HT1080 (cell line): Measurements from ENCODE around the gene LSM4. TPM values are rescaled to one million over a fixed set of nuclear protein-coding genes. Genes with fewer than 3 reads are reported as not detected.
"Not testable (repeated sequence)": the region's sequence is repeated elsewhere in the genome, so short reads cannot be mapped to it uniquely, and the experiment has no call there.

Experiments
- DNase-seq: peaks from one replicate; pipeline ENCODE4 v3.0.0-alpha.2; 2015; ENCODE audit warnings: low read depth
- total RNA-seq: library from RNA; depleted of rRNA; stranded (reverse); fragments of >200 nt; shearing (Covaris generic); gene quantifications from 2 replicates; pipeline ENCODE4 v1.2.3, GENCODE V29; 2014

Gene LSM4
- total RNA-seq, 1 experiment from 2014 or later: 456 TPM

DNA sequence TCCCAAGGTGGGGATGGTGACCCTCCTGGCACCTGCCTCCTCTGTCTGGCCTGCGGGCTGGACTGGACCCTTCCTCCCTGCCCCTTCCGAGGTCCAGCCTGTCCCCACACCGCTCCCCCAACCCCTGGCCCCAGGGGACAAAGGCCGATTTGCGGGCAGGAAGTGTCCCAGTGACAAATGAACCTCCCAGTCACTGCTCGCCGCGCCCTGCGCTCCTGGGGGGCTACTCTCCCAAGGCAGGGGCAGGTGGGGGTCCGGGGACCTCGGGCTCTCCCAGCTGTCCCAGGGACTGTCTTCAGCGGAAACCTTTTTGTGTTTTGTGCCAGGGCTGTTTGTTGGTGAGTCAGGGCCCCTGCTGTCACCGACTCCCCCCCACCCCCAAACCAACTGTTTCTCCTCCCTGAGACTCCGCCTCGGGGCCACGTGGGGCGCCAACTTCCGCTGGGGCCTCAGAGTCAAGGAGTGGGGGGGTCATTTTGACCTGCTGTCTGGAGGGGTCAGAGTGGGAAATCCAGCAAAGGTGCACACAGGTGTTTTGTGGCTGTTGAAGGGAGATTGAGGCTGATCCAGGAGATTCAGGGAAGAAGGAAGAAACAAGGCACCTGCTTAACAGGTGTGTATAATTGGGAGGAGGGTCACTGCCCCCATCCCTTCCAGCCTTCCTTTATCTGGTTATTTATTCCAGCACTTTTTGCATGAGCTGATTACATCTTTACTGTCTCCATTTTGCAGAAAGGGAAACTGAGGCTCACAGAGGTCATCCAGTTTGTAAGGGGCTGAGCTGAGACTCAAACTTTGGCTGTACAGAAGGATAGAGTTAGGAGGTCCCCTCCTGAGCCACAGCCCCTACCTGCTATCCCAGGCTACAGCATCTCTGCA, 18.4 kb upstream of the LSM4 start:
- DNase-seq: peak; percentile 63

DNA sequence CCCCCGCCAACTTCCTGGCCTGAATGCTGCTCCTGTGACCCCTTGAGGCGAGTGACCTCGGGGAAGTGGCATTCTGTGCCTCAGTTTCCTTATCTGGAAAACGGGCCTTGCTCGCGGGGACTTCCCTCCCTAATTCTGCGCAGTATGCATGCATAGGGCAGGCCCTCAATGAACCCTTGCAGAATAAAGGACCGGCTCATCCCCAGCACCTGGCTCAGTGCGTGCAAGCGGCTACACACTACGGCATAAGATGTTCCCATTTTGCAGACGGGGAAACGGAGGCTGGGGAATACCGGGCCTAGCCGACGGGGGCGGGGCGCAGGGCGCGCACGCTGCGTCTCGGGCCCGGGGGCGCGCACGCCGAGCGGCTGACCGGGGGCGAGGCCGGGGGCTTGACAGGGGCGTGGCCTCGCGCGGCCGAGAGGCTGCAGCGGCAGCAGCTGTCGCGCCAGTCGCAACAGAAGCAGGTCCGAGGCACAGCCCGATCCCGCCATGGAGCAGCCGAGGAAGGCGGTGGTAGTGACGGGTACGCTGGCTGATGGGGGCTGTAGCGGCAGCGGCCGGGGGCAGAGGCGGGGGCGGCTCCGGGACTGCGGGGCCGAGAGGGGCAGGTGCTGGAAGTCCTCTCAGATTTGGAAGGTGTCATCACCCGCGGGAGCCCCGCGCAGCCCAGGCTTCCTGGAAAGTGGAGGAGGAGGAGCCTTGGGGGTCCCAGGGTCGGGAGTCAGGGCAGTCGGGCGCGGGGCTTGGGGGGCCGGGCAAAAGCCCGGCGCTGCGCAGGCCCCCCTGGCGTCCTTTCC, 17.5 kb upstream of the LSM4 start, which contains the start of gene PGPEP1:
Gene PGPEP1, plus strand, starts transcription at position 409 of the 800 bp plus-strand sequence. Its CDS starts 84 bp downstream, at position 493.
- DNase-seq: peak; percentile 37

DNA sequence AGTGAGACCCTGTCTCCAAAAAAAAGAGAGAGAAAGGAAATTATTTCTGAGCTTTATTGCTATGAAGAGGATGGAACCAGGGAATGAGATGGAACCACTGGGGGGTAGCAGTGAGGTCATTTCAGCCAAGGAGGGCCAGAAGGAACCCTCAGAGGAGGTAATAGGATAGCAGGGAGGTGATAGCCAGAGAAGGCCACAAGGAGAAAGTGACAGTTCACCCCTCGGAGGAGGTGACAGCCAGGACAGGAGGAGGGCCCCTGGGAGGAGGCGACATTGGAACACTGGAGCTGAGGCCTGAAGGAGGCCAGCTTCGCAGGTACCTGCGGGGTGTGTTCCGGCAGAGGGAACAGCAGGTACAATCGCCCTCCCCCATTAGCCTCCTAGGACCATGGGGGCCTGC, 16.8 kb upstream of the LSM4 start:
- peak; percentile 31 for DNase-seq

DNA sequence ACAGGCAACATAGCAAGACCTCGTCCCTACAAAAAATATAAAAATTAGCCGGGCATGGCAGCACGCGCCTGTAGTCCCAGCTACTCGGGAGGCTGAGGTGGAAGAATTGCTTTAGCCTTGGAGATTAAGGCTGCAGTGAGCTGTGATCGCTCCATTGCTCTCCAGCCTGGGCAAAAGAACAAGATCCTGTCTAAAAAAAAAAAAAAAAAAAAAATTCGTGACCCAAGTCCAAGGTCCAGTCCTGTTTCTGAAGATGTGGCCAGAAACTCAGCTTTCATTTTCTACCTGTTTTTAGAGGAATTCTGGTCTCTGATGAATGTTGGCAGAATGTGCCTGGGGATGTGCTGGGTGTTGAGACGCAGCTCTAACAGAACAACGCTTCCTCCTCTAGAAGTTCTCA, 15.7 kb upstream of the LSM4 start:
- no peak for DNase-seq

DNA sequence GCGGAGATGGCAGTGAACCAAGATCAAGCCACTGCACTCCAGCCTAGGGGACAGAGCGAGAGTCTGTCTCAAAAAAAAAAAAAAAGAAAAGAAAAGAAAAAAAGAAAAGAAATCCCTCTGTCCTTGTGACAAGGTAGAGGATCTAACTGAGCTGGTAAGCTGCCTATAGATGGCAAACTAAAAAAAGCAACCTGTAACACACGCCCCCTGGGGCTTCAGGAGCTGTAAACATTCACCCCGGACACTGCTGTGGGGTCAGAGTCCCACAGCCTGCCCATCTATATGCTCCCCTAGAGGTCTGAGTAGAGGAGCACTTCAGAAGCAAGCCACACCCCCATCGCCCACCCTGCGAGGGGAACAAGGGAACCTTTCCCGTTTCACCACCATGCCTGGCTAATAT, 13.2 kb upstream of the LSM4 start:
- no peak for DNase-seq

DNA sequence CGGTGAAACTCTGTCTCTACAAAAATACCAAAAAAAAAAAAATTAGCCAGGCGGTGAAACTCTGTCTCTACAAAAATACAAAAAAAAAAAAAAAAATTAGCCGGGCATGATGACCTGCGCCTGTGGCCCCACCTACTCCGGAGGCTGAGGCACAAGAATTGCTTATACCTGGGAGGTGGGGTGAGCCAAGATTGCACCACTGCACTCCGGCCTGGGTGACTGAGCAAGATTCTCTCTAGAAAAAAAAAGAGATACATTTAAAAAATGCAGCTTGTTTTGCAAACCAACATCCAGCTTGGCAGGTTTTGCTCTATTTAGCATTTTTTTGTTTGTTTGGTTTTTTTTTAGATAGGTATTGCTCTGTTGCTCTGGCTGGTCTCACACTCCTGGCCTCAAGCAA, 10.8 kb upstream of the LSM4 start:
- DNase-seq: no peak

DNA sequence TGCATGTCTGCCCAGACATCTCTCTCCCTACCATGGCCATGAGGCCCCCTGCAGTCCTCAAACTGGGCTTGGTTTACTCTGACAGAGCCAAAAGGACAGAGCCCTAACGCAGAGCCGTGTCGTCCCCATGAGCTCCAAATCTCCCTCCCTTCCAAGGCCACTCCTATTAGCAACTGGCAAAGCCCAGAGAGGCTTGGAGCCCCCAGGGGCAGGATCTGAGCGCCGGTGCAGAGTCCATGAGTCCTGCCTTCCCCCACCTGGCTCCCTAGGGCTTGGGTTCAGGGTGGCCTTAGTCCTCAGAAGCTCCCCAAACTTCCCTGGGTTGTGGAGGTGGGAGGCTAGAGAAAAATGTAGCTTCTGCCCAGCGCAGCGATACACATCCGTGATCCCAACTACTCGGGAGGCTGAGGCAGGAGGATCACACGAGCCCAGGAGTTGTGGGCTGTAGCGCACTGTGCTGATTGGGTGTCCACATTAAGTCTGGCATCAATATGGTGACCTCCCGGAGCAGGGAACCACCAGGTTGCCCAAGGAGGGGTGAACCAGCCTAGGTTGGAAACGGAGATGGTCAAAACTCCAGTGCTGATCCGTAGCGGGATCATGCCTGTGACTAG, 10.1 kb upstream of the LSM4 start:
- DNase-seq: no peak

DNA sequence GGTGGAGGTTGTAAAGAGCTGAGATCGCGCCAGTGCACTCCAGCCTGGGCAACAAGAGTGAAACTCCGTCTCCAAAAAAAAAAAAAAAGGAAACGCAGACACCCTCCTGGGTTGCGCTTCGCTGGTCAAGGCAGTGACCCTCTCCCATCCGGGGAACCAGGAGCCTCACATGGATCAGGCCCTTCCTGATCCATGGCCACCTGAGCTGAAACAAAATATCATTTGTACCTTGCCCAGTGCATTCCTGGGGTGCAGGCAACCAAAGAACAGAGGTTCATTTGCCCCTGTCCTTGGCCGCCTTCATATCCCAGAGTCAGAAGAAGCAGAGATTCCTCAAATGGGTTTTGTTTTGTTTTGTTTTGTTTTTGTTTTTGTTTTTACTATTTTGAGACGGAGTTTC, 8.0 kb upstream of the LSM4 start:
- DNase-seq: no peak

DNA sequence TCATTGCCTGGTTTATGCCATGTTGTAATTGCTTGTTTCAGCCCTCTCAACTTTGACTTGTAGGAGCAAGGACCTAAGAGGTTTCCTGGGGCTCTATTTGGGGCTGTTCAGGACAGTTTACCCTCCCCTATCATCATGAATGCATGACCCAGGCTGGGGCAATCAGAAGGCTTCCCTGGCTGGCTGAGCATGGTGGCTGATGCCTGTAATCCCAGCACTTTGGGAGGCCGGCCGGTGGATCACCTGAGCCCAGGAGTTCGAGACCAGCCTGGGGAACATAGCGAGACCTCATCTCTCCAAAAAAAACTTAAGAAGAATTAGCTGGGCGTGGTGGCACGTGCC, 6.1 kb upstream of the LSM4 start:
- no peak for DNase-seq

DNA sequence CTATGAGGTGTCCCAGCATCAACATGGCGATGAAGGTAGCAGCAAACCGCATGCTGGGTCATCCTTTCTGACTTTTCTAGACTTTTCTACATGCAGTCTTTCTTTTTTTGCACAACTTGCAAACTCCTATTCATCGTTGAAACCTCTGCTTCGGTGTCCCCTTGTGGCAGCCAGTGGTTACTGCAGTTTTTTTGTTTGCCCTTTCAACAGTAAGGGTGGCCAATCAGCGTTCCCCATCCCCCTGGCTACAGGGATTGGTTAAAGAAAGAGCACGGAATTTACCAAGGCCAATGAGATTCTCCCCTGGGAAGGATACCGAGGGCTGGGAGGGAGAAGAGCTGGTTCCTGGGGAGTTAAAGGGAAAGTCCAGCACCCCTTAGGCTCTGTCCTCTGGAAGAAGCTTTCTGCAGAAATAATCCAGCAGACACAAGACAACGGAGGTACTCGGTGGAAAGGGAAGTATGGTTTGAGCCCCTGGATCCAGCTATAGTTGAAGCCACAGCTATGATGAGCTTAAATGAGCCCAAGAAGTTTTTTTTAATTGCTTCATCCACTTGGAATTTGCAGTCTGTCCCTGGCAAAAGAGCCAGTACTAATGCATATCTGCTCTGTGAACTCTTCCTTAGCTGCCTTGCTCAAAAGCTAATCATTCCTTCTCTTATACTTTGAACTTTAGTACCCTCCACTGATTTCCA, 5.6 kb upstream of the LSM4 start:
- DNase-seq: peak; percentile 95

DNA sequence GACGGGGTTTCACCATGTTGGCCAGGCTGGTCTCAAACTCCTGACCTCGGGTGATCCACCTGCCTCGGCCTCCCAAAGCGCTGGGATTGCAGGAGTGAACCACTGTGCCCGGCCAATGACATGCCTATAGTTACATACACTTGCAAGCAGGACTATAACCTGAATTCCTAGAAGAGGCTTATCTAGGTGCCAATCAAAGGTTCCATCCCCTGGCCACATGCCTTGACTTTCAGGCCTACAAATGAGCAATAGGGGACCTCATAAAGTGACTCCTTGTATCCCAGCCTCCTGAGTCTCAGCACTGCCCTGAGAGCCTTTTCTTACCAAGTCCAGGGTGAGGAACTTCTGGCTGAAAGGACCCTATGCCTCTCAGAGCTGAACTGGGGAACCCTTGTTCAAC, 3.9 kb upstream of the LSM4 start:
- DNase-seq: no peak

DNA sequence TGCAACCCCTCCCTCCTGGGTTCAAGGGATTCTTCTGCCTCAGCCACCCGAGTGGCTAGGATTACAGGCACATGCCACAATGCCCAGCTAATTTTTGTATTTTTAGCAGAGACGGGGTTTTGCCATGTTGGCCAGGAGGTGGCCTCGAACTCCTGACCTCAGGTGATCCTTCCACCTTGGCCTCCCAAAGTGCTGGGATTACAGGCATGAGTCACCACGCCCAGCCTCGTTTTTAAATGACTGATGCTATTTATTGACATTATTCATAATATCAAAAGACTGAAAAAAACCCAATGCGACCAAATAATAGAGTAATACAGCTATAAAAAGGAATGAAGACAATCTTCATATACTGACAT, 1.5 kb upstream of the LSM4 start:
- DNase-seq: not testable (repeated sequence)

DNA sequence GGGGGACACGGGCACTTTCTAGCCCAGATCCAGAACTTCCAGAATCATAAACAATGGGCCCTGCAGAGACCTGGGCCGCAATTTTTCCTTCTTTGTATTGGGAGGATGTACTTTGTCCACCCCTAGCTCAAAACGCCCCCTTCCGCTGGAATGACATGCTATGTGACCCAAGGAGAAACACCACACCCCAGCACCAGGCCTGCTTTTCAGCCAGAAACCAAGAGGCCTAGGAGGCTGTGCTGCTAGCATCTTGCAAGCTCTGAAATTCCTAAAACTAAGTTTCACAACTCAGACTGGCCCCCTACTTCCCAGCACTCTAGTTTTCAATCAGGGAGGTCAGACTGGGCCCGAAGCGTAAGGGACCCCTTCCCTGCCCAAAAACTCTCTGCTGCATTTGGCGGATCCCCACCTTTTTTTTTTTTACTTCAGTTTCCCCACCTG, 538 bp downstream of the LSM4 start:
- DNase-seq: peak; percentile 61

DNA sequence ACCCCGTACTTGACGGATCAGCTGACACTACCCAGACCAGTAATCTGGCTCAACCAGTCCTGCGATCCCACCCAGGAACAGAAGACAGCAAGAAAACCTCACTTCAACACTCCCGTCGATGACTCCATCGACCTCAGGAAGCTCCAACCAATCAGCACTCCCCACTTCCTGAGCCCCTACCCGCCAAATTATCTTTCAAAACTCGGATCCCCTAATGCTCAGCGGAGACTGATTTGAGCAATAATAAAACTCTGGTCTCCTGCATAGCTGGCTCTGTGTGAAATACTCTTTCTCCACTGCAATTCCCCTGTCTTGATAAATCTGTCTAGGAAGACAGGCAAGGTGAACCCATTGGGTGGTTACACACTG, 1.2 kb downstream of the LSM4 start:
- DNase-seq: no peak

DNA sequence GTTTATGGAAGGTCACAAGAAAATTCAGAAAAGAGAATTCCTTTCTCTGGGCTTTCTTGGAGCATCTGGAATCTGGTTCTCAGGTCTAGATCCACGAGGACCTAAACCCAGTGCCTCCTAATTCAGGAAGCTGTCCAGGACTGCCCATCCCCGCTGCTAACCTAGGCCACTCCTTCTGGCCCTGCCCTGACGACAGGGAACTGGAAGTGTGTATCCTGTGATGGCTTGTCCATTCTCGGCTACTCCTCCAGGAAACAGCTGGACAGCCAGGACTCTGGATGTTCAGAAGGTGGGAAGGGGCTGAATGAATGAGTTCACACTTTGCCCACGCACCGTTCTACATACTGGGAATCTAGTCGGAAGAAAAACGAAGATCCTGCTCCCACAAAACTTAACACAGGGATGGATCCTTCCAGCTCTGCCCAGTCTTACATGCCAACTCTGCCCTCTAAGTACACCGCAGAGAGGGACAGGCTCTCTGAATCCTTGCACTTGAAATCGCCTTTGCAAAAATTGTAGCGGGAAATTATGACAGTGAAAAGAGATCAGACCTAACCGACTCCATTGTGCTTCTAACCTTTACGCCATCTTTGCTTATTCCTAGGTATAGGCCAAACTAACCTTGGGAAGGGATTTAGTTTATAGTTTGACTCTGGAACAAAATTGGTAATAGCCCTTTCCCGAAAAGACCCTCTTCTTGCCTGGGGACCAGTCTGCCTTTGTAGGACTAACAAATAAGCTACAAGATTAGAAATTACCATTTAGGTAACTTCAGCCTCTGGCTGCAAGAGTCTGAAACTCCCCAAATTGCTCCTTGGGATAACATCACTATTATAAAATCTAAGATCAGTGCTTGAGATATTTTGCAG, 1.8 kb downstream of the LSM4 start:
- DNase-seq: no peak

DNA sequence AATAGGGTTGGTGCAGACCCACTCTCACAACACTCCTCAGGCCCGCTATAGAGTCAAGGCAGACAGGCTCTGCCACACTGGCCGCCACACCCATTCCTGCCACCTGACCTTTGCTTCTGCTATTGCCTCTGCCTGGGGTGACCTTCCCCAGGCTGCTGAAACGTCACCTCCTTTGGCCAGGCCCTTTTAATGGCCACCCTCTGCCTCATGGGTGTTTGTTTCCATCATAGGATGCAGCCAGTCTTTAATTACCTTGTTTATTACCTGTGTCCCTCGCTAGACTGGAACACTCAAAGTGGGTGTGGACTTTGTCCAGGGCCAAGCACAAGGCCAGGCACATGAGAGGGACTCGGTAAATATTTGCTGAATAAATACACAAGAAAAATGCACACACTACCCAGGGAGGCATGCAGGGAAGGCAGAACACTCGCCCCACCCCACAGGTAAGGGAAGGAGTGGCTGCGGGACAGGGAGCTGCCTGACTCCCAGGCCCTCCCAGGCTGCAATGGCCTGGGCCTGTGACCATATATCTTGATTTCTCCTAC, 3.2 kb downstream of the LSM4 start:
- no peak for DNase-seq

DNA sequence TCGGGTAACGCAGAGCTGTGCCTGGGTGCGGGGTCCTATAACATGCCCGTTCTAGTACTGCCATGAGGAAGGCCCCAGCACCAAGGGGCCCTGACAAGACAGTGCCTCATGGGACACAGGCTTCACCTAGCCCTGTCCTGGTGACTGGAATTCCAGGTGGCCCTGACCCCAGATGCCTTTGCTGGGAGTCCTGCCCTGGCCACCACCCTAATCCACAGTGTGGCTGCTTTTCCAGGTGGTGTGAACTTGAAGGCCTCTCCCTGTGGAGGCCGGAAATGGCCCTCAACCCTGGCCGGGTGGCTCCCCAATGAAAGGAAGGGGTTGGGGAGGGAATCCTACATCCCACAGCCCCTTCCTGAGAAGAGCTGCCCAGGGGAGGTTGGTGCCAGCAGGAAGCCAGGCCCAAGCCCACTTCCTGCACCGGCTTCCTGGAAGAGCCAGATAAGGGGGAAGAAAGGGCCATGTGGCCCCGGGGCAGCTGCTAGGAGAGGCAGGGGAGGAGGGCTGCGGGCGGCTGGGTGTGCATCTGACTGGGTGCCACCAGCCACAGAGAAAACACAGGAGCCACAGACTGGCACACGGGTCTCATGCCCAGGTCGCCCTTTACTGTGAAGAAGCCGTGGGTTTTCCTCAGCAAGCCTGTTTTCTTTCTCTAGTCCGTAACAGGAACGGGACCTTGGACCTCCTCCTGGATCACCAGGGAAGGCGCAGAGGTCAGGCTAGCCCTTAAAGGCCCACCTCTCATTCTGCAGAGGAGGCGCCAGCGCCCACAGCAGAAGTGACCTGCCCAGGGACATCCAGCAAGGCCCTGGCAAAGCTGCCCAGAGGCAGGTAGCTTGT, 4.7 kb downstream of the LSM4 start:
- no peak for DNase-seq

DNA sequence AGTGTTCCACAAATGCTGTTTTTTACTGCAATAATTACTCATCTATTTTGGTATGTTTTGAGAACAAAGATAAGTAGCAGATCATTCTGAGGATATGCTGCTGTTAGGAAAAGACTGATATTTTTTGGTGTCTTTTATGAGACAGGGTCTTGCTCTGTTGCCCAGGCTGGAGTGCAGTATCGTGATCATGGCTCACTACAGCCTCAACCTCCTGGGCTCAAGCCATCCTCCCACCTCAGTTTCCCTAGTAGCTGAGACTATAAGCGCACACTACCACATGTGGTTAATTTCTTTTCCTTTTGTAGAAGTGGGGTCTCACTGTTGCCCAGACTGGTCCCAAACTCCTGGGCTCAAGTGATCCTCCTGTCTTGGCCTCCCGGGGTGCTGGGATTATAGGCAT, 9.5 kb downstream of the LSM4 start:
- DNase-seq: no peak

DNA sequence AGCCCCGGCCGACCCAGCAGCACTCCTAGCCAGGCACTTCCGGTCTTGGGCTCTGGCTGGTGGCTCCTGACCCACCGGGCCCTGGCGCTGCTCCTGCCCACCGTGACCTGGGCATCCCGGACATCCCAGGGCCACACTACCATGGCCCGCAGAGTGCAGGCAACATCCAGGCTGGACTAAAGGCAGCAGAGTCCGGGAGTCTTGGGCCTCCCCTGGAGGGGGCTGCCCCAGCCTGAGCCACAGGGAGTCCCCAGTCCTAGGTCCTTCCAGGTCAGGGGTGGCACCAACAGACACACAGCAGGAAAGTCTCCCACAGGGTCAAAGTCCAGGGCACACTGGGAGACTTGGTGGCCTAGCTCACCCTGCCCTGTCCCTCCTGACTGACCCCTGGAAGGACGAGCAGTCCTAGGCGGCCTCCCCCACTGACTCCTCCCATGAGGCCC, 10.8 kb downstream of the LSM4 start:
- no peak for DNase-seq
